DND-41 (cell line): ENCODE data around the gene ATP6V1B1.

Source experiments
- CTCF ChIP-seq: IDR thresholded peaks from 2 replicates; pipeline ENCODE4 v1.5.1; 2012; ENCODE audit warnings: borderline replicate concordance, low read length, moderate library complexity, mild to moderate bottlenecking; ENCODE audit not compliant: poor library complexity, severe bottlenecking; ENCODE audit errors: extremely low read depth
- EZH2 ChIP-seq: IDR thresholded peaks from 3 replicates; pipeline ENCODE4 v1.6.1; 2012; ENCODE audit warnings: borderline replicate concordance, low read depth, mild to moderate bottlenecking, moderate library complexity, low read length, inconsistent platforms; ENCODE audit not compliant: severe bottlenecking

GRCh38 chr2:70985283-70985688 lies 49.6 kb downstream of the ATP6V1B1 start:
- TF ChIP-seq CTCF (no peak), EZH2 (no peak)
